Middle frontal gyrus (tissue), 1 donor: ENCODE measurements around the gene SPATA20.
A peak's percentile ranks its signal among the peaks of the same experiment; 100 is the strongest.

ENCODE experiments used
- DNase-seq: peaks from one replicate; pipeline ENCODE4 v3.0.0-alpha.2; 2015; ENCODE audit warnings: low spot score; ENCODE audit errors: extremely low spot score

Gene SPATA20

DNA sequence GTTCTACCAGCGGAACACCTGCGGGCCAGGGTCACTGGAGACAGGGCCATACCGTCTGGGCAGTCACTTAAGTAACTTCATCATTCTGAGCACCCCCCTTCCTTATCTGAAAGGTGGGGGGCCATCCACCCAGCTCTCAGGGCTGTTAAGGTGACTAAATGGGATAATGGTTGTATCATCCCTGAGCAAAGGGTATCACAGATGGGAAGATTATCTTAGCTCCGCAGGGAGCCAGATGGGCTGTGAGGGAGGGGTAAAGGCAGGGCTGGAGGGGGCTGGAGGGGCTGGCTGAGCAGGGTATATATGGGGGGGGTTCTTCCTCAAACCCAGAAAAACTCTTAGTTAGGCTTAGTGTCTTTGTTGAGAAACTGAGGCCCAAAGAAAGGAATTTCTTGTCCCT is 10.7 kb downstream of the SPATA20 start:
- no peak for DNase-seq

DNA sequence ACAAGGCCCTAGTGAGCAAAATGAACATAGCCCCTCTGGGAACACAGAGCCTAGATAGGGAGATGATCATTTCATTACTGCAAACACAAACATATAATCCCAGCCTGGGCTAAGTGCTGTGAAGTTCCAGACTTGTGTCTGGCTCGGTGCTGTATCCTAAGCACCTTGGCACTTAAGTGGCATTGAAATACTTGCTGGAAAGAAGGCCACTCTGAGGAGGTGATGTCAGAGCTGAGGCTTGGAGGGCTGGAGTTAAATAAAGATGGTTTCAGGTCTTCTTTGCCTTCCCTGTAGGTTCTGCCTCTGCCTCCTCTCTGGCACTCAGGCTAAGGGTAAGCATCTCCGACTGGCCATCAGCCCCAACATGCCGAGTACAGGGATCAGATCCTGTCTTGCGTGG is 11.1 kb downstream of the SPATA20 start:
- DNase-seq = no peak

DNA sequence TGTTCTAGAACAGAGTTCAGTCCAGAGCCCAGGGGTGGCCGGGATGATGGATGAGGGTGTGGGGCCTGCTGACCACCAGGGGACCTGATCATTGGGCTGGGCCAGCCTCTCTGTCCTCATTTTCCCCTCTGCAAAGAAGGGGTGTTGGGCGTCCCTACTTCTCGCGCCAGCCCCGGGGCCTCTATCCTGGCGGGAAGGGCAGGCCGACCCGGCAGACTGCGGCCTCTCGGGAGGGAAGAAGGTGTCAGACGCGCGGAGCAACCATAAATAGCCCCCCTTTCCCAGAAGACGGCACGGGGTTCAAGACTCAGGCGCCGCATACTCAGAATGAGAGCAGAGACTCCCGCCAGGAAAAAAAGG is 11.6 kb downstream of the SPATA20 start:
- no peak for DNase-seq

DNA sequence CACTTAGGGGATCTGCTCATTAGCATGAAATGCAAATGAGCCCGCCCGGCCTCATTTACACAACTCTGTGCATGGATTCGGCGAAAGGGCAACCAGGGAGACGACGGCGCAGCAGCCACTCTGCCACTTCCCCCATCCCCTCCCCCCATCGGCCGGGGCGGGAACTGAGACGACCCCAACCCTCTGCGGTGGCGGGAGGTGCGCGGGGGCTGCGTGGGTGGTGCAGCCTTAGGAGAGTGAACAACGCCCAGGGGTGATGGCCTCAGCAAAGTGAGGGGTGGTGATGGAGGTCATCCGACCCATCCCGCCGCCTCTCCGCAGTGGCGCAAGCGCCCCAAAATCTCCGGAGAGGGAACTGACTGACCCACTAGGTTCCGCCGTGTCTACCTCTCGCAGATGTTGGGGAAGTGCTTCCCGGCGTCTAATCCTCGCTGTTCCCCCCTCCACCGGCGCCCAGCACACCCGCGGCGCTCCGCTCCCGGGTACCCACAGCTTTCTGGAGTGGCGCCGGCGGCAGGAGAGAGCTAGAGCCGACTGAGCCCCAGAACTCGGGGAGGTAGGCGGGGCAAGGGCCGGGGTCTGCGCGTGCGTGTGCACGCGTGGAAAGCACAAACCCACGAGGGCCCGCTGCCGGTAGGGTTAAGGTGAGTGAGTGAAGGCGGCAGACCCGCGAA is 12.1 kb downstream of the SPATA20 start:
- DNase-seq = no peak

DNA sequence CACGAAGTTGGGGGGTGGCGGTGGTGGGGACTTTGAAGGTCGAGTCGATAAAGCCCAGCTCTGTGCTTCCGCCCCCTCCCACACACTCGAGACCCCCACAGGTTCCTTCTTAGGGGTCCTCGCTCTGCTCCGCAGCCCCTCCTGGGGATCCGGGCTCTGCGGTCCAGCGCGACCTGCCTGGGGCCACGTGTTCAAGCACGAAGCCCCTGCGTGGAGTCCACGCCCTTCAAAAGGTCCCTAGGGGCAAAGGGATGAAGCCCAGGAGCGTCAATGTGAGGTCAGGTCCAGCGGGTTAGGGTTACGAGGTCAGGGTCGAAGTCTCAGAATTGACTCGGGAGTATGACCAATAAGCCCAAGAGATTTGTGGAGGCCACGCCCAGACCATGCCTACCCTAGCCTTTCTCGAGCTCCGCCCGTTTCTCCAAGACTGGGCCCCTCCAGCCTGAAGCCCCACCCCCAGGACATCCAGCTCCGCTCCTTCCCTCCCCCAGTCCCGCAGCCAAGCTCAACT is 12.8 kb downstream of the SPATA20 start:
- DNase-seq = no peak

DNA sequence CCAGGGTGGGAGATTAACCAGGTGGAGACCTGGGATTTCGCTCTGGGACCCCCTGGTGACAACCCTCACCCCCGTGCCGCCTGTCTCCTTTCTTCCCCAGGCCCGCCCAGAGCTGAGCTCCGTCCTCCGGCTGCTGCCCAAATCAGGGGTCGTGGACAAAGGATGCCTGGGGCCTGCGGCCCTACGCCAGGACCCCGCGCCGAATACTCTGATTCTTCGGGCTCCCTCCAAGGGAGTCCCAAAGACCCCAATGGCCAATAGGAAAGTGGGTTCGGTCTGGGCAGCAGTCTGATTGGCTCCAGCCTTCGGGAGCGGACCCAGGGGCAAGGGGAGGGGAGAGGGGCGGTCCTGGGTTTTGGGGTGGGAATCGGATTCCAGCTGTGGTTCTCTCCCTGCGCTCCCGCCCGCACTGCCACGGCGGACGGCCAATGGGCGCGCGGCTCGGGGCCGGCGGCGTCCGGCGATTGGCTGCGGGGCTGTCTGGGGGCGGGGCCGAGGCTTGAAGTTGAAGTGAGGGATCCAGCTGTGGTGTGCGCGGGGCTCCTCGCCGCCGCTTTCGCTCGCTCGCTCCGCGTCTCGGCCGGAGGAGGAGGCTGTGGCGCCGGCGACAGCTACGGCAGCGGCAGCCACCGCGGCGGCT is 13.3 kb downstream of the SPATA20 start, which contains the start of gene CACNA1G:
TSS of gene CACNA1G (plus strand) at position 531 of the 640 bp plus-strand sequence. CDS start 745 bp downstream, outside the sequence.
- peak; percentile 55 for DNase-seq

DNA sequence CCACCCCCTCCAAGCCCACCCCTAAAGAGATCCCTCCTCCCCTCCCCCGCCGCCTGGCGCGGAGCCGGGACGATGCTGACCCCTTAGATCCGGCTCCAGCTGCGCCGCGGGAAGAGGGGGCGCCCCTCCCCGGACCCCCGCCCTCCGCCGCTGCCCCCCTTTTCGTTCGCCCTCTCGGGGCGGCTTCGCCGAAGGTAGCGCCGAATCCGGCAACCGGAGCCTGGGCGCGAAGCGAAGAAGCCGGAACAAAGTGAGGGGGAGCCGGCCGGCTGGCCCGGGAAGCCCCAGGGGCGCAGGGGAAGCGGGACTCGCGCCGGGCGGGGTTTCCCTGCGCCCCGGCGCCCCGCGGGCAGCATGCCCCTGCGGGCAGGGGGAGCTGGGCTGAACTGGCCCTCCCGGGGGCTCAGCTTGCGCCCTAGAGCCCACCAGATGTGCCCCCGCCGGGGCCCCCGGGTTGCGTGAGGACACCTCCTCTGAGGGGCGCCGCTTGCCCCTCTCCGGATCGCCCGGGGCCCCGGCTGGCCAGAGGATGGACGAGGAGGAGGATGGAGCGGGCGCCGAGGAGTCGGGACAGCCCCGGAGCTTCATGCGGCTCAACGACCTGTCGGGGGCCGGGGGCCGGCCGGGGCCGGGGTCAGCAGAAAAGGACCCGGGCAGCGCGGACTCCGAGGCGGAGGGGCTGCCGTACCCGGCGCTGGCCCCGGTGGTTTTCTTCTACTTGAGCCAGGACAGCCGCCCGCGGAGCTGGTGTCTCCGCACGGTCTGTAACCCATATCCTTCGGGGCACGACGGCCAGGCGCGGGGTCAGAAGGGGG is 14.2 kb downstream of the SPATA20 start:
- DNase-seq = no peak

DNA sequence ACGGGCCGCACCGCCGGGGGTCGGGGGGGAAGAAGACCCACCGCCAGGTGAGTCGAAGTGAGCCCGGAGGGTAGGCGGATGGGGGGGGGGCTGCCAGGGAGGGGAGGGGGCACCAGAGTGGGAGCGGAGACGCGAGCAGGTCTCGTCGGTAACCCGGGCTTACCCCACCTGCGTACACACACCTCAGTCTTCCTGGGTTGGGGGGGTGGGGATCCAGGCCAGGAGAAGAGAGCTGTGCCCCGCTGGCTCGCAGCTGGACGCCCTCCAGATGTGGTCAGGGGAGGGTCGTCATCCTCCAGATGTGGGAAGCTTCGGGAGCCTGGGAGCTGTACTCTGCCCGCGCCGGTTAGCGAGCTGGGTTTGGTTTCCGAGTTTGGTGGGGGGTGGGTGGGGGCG is 14.8 kb downstream of the SPATA20 start:
- DNase-seq = no peak

DNA sequence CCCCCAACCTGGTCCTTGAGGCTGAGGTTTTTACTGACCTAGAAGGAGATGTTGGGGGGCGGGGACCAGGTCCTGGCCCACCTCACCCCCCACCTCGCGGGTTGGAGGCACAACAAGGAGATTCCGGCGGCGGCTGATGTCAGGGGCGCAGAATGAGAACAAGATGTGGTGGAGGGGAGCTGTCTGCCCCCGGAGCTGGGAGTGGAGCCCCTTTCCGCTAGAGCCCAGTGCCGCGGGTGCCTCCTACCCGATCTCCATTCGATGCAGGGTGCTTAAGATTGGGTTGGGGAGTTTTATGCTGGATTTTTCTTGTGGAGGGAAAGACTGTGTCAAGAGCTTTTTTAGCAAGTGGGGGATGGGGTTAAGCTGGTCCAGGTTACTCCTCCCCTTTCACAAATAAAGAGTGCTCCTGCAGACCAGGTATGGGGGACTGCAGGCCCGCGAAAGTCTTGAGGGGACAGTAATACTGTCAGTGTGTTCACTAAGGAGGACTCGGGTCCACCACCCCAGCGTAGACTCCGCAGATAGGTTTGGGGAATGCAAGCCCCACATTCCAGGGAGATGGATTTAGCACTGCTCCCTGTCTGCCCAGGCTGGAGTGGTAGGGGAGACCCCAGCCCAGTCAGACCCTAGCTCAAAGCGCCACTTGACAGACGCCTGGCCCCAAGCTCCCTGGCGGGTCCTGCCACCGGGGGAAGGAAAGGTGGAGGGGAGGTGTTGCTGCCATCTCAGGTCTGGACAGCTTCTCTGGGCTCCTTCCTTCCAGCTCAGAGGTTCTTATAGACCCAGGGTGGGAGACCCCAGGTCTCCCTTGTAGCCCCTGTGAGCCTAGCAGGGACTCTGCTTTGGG is 15.5 kb downstream of the SPATA20 start:
- DNase-seq = no peak

DNA sequence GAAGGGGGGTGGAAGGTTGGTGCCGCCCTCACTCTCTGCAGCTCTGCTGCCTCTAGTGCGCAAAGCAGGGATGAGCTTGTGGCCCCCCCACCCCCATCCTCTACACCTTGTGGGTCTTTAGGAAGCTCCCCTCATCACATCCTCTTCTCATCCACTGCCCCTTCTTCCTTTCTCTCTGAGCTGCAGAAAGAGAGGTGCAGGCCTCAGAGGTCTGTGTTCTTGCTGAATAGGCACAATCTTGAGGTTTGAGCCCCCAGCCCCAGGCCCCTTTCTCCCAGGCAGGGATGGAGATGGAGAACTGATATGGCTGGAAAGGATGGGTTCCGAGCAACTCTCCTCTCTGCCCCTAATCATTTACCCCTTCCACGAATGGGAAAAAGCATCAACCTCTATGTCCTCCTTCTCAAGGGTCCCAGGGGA is 16.1 kb downstream of the SPATA20 start:
- DNase-seq = no peak

DNA sequence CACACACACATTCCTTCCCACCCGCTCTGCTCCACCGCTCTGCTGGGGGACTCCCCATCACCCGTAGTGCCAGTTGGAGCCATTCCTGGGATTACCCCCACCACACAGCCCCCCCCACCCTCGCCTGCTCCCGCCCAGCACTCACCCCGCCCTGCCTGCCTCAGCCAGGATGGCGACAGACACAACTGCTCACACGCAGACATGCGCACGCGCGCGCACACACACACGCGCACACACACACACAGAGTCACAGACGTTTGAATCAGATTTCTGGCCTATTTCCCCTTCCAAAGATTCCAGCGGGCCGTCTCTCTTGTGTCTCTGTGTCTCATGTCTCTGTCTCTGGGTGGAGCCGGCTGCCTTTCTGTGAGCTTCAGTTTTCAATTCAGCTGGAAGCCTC is 17.9 kb downstream of the SPATA20 start:
- DNase-seq = no peak

DNA sequence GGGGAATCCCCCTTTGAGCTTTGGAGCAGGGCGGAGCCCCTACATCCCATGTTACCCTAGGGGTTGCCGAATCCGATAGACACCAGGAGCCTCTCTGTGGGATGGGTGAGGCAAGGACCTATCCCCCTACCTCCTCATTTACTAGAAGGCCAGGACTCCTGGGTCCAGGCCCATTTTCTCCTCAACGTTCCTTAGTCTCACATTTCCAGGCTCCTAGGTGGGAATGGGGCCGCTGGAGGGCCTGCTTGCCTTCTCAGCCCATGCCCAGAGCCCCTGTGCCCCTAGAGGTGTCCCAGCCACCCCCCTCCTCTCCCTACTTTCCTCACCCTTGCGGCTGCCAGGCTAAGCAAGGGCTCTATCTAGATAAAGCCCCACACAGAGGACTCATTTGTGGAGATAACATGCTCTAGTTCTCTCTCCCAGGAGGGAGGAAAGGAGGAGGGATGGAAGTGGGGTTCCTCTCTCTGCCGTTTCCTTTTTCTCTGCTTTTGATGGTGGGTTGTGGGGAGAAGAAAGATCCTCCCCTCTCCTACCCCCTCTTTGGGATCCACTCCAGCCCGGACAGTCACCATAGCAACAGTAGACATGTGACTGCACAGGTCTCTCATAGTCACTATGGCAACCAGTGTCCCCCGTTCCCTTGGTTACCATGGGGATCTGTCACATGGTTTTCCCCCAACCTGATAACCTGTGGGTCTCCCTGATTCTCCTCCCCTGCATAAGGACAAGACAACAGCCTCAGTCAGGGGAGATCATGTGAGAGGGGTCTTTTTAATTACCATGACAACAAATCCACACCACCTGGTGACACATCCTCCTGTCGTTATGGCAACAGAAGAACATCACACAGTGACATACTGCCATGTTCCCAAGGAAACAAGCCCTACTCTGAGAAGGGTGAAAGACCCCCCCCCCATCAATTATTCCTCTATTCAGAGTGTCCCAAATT is 18.7 kb downstream of the SPATA20 start:
- DNase-seq = peak; percentile 79

DNA sequence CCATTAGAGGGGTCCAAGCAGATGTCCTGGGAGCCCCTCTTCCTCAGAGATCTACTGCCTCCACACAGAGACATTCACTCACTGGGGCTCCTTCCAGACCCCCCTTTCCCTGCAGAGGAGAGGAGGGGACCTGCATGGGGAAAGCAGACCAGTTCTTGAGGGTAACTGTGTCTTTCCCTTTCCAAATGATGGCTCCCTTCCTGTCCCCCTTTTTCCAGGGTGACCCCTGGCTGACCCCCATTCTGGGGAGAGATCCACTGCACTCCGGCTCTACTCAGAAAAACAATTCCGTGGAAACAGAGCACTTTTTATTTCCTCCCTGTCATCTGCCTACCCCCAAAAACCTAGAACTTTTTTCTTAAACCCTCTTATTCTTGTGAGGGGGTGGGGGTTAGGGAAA is 19.9 kb downstream of the SPATA20 start:
- no peak for DNase-seq

DNA sequence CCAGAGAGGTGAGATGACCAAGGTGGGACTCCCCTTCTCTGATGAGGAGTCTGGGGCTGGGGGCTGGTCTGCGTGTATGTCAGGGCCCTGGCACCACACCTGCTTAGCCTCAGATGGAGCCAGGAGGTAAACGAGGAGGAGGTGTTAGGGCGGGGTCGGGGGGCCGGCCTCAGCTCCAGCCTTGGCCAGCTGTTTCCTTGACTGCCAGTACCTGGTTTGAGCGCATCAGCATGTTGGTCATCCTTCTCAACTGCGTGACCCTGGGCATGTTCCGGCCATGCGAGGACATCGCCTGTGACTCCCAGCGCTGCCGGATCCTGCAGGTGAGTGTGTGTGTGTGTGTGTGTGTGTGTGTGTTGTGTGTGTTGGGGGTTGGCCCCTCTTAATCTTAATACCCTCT is 21.7 kb downstream of the SPATA20 start:
- no peak for DNase-seq

DNA sequence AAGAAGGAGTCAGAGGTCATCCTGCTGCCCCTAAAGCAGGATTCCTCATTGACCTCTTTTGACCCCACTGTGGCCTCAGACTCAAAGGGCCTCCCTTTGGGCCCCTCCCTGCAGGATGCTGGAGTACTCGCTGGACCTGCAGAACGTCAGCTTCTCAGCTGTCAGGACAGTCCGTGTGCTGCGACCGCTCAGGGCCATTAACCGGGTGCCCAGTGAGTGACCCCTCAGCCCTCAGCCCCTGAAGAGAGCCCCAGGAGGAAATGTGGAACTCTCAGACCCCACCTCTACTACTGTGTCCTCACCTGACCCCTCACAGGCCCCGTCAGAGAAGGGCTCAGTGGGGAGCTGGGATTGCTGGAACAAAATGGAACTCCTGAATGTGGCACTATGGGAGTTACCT is 22.6 kb downstream of the SPATA20 start:
- no peak for DNase-seq

DNA sequence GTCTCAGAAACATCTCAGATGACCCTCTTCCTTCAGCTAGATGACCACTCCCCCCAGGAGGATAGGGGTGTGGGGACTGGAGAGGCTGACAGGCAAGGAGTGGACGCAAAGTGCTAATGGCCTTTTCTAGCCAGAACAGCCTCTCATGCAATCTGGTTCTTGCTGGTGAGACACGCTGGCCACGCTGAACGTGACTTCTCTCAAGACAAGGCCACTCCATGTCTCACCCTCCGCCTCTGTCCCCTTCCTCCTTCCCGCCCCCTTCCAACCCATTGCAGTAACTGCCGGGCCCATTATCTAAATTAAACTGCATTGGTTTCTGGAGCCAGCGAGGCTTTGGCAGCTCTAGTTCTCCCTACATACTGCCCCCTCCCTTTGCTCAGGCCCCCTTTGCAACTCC is 23.1 kb downstream of the SPATA20 start:
- DNase-seq = no peak

DNA sequence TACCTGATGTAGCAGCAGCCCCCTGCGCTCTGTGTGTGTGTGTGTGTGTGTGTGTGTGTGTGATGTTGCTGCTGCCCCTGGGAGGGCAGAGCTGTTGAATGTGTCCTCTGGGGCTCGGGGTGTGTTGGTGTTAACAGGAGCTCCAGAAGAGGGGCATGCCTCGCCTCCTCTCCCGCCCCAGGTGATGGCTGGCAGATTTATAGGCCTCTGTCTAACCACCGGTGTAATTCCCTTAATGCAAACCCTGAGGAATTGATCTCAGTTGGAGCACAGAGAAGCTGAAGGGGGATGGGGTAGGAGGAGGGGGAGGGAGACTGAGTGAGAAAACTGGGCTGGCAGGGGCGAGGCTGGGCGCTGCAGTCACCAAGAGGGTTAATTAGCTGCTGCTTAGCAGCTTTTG is 23.6 kb downstream of the SPATA20 start:
- DNase-seq = no peak

DNA sequence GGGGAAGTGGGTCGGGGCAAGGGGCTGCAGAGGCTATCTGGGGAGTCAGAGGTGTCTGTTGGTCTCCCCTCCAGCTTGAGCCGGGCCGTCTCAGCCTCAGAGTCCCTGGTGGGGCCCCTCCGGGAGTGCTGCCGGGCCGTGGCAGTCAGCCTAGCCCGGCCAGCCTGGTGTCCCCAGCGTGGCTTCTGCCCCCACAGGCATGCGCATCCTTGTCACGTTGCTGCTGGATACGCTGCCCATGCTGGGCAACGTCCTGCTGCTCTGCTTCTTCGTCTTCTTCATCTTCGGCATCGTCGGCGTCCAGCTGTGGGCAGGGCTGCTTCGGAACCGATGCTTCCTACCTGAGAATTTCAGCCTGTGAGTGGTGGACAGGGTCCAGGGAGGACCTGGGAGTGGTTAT is 24.7 kb downstream of the SPATA20 start:
- DNase-seq = no peak

DNA sequence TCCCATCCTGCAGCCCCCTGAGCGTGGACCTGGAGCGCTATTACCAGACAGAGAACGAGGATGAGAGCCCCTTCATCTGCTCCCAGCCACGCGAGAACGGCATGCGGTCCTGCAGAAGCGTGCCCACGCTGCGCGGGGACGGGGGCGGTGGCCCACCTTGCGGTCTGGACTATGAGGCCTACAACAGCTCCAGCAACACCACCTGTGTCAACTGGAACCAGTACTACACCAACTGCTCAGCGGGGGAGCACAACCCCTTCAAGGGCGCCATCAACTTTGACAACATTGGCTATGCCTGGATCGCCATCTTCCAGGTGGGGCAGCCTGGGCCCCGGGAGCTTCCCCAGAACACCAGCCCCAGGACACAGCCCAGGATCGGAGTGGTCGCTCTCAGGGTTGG is 25.6 kb downstream of the SPATA20 start:
- no peak for DNase-seq
